Endothelial cell of umbilical vein (primary cell): ENCODE data around the gene ZBTB20. TPM values are rescaled to one million over a fixed set of nuclear protein-coding genes. Genes with fewer than 3 reads are reported as not detected.

Experiments used
- BruUV-seq: library from RNA; stranded (reverse); fragments of 400-500 nt; replicated peaks from 2 replicates; lab custom pipeline; 2021; lab: Mats Ljungman, UMichigan
- CTCF ChIA-PET: fragments of 300-600, 350-600 bp; sonication (Branson Sonifier 250); formaldehyde crosslinking; loops from one replicate; lab custom pipeline; 2021; ENCODE audit warnings: antibody characterized with exemption, inconsistent platforms; lab: Charles Lee
- POLR2A ChIA-PET: fragments of 300-600, 350-600 bp; sonication (Branson Sonifier 250); formaldehyde crosslinking; loops from one replicate; lab custom pipeline; 2021; ENCODE audit warnings: antibody characterized with exemption, inconsistent platforms; lab: Charles Lee
- DNase-seq: peaks from one replicate; pipeline ENCODE4 v3.0.0-alpha.2; 2011; ENCODE audit warnings: low read depth, low spot score
- FAIRE-seq: peaks from 2 replicates; lab custom pipeline; 2011; peaks lifted over from hg19 to GRCh38; lab: Jason Lieb, UNC
- H2AFZ ChIP-seq: 2 replicates; pipeline ENCODE4 v1.6.0; 2012; ENCODE audit warnings: low read depth, low read length, control low read depth, inconsistent platforms
- H3K27ac ChIP-seq: 2 replicates; pipeline ENCODE4 v1.5.1; 2011; ENCODE audit warnings: low read depth, mild to moderate bottlenecking, control low read depth, low read length, moderate library complexity; ENCODE audit not compliant: insufficient read depth
- H3K27me3 ChIP-seq, 2 experiments: 2 replicates each; pipeline versions ENCODE4 v1.6.0 to v1.6.1; 2011; ENCODE audit warnings: low read length in 2 of 2, mixed read lengths in 1 of 2; ENCODE audit not compliant: control insufficient read depth in 2 of 2, insufficient read depth in 2 of 2
- H3K36me3 ChIP-seq, 2 experiments: 2 replicates in 1 of 2; 3 replicates in 1 of 2; pipeline ENCODE4 v1.5.1; 2011; ENCODE audit warnings: low read length in 2 of 2, mild to moderate bottlenecking in 1 of 2, moderate library complexity in 1 of 2; ENCODE audit not compliant: control insufficient read depth in 2 of 2, insufficient read depth in 2 of 2; ENCODE audit errors: extremely low read depth in 1 of 2
- H3K4me1 ChIP-seq: 3 replicates; pipeline ENCODE4 v1.5.1; 2011; ENCODE audit warnings: mild to moderate bottlenecking, low read length; ENCODE audit not compliant: control insufficient read depth, insufficient read depth; ENCODE audit errors: extremely low read depth
- H3K4me2 ChIP-seq: 2 replicates; pipeline ENCODE4 v1.6.1; 2011; ENCODE audit warnings: low read length, control low read depth, mixed read lengths; ENCODE audit not compliant: insufficient read depth
- H3K4me3 ChIP-seq, 3 experiments: fragments of 200-600 bp in 1 of 3; sonication (generic), shearing (Covaris generic) in 1 of 3; replicated peaks in 1 of 3; 2 replicates each; pipeline ENCODE4 v1.5.1; 2011 to 2016; ENCODE audit warnings: control low read depth in 3 of 3, low read length in 3 of 3, mild to moderate bottlenecking in 2 of 3, inconsistent platforms in 1 of 3, low read depth in 1 of 3, moderate library complexity in 1 of 3; ENCODE audit not compliant: insufficient read depth in 1 of 3
- H3K79me2 ChIP-seq: 2 replicates; pipeline ENCODE4 v1.6.0; 2012; ENCODE audit warnings: low read length, inconsistent platforms; ENCODE audit not compliant: control insufficient read depth, insufficient read depth
- H3K9ac ChIP-seq: replicated peaks from 2 replicates; pipeline ENCODE3; 2011; ENCODE audit warnings: low read length, control low read depth; ENCODE audit not compliant: insufficient read depth; ENCODE audit errors: extremely low read depth
- H3K9me1 ChIP-seq: replicated peaks from 3 replicates; pipeline ENCODE4 v1.6.0; 2011; ENCODE audit warnings: mild to moderate bottlenecking, low read length; ENCODE audit not compliant: control insufficient read depth, insufficient read depth; ENCODE audit errors: extremely low read depth
- H3K9me3 ChIP-seq: replicated peaks from 2 replicates; pipeline ENCODE4 v1.5.1; 2012; ENCODE audit warnings: low read length, inconsistent platforms; ENCODE audit not compliant: control insufficient read depth, insufficient read depth
- H4K20me1 ChIP-seq: replicated peaks from 2 replicates; pipeline ENCODE3; 2011; ENCODE audit warnings: mild to moderate bottlenecking, low read length; ENCODE audit not compliant: control insufficient read depth, insufficient read depth; ENCODE audit errors: extremely low read depth
- EZH2 ChIP-seq: IDR thresholded peaks from 2 replicates; pipeline ENCODE4 v1.6.1; 2012; ENCODE audit warnings: borderline replicate concordance, low read depth, mild to moderate bottlenecking, moderate library complexity, low read length, inconsistent platforms; ENCODE audit not compliant: severe bottlenecking
- FOS ChIP-seq: IDR thresholded peaks from 2 replicates; pipeline ENCODE4 v1.6.1; 2011; ENCODE audit warnings: mild to moderate bottlenecking, low read length, moderate library complexity, borderline replicate concordance; ENCODE audit not compliant: insufficient read depth
- GATA2 ChIP-seq: IDR thresholded peaks from 2 replicates; pipeline ENCODE4 v1.7.0; 2011; ENCODE audit warnings: low read depth, mild to moderate bottlenecking, moderate library complexity, mixed read lengths, low read length; ENCODE audit not compliant: insufficient read length, insufficient read depth
- JUN ChIP-seq: IDR thresholded peaks from 2 replicates; pipeline ENCODE4 v1.6.1; 2011; ENCODE audit warnings: borderline replicate concordance, low read depth; ENCODE audit not compliant: insufficient read length, insufficient read depth
- MYC ChIP-seq: IDR thresholded peaks from one replicate; pipeline ENCODE4 v1.6.1; 2011; ENCODE audit warnings: mild to moderate bottlenecking, low read depth, low read length
- POLR2A ChIP-seq: IDR thresholded peaks from 2 replicates; pipeline ENCODE4 v1.6.1; 2012; ENCODE audit warnings: low read depth, mild to moderate bottlenecking, control low read depth, low read length
- POLR2AphosphoS5 ChIP-seq: IDR thresholded peaks from 2 replicates; pipeline ENCODE4 v1.6.1; 2012; ENCODE audit warnings: low read depth, mild to moderate bottlenecking, control low read depth, low read length, moderate library complexity; ENCODE audit not compliant: insufficient read depth
- dilution Hi-C: fragments of 300-500 bp; cut with MboI; formaldehyde crosslinking; loops from one replicate; pipeline ENCODE4 v1.15.0; 2019; ENCODE audit warnings: low sequenced_read_pairs; ENCODE audit not compliant: extremely low pct_ligation_motif_present
- intact Hi-C: fragments of 100-400 bp; cut with micrococcal nuclease; formaldehyde crosslinking; loops from one replicate; pipeline ENCODE4 v1.10.0; 2022
- polyA plus RNA-seq, 4 experiments: library from polyadenylated mRNA; depleted of rRNA in 3 of 4; stranded (reverse) in 3 of 4; unstranded in 1 of 4; fragments of >200 nt; gene quantifications; 2 replicates each; pipeline versions ENCODE4 v1.2.1 to v1.2.3, GENCODE V29; 2011 to 2012; ENCODE audit warnings: missing spikeins in 1 of 4
- total RNA-seq: library from RNA; stranded (reverse); gene quantifications from 2 replicates; pipeline ENCODE4 v1.2.3, GENCODE V29; 2021
- TF ChIP-seq, protein P1 (sequence below), 2 donors: IDR thresholded peaks; 1 replicate in 1 of 2; 2 replicates in 1 of 2; pipeline ENCODE4 v1.5.1; 2011; ENCODE audit warnings: low read length in 2 of 2, mild to moderate bottlenecking in 2 of 2, moderate library complexity in 2 of 2, control low read depth in 1 of 2, inconsistent platforms in 1 of 2, low read depth in 1 of 2; ENCODE audit not compliant: insufficient read depth in 1 of 2; ENCODE audit errors: extremely low read depth in 1 of 2
- TF ChIP-seq, protein P2 (sequence below): IDR thresholded peaks from 2 replicates; pipeline ENCODE4 v1.6.1; 2011; ENCODE audit not compliant: insufficient read depth, insufficient read length

The ZBTB20 gene
- total and polyA plus RNA-seq, 2 donors (not counting 3 experiments of a cell fraction or from before 2014, with no cell fraction given) = 2.1 to 20.5 TPM

DNA sequence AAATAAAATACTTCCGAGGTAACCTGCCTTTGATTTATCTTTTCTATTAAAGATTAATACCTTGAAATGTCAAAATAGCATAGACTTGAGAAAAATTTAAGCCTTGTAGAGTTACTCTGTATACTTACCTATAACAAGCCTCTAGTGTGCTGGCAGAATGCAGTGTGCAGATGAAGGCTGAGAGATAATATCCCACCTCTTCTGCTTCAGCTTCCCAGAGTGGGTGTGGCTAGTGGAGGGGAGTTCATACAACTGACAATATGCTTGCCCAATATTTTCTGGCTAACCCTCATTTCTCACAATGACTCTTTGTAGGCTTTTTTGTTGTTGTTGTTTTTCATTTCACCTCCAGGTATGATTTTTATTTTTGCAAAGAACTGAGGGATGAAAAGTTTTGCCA is 15.7 kb upstream of the ZBTB20 start:
- no peak overlapping the region for H3K4me3 ChIP-seq
- H3K9me1 ChIP-seq = no peaks in the 10 kb centered on the region
- DNase-seq (no peak), FAIRE-seq (no peak)
- TF ChIP-seq JUN = no peak
- TF ChIP-seq EZH2 = no peak
- TF ChIP-seq, protein P1, sequence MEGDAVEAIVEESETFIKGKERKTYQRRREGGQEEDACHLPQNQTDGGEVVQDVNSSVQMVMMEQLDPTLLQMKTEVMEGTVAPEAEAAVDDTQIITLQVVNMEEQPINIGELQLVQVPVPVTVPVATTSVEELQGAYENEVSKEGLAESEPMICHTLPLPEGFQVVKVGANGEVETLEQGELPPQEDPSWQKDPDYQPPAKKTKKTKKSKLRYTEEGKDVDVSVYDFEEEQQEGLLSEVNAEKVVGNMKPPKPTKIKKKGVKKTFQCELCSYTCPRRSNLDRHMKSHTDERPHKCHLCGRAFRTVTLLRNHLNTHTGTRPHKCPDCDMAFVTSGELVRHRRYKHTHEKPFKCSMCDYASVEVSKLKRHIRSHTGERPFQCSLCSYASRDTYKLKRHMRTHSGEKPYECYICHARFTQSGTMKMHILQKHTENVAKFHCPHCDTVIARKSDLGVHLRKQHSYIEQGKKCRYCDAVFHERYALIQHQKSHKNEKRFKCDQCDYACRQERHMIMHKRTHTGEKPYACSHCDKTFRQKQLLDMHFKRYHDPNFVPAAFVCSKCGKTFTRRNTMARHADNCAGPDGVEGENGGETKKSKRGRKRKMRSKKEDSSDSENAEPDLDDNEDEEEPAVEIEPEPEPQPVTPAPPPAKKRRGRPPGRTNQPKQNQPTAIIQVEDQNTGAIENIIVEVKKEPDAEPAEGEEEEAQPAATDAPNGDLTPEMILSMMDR (IDR thresholded peaks at IDR 0.05; ENCODE audit: extremely low read depth in 1 of 2, insufficient read depth in 1 of 2, low read depth in 1 of 2, low read length in 2 of 2) = no peak
- TF ChIP-seq MYC = no peak
- no peak for TF ChIP-seq POLR2AphosphoS5
- no peak for TF ChIP-seq GATA2
- TF ChIP-seq, protein P2, sequence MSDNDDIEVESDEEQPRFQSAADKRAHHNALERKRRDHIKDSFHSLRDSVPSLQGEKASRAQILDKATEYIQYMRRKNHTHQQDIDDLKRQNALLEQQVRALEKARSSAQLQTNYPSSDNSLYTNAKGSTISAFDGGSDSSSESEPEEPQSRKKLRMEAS = no peak
- no peak for TF ChIP-seq FOS
- TF ChIP-seq POLR2A = no peak
- no peaks in the 10 kb centered on the region for H4K20me1 ChIP-seq
- dilution Hi-C loops = no loop called here
- H3K4me1 ChIP-seq = no peaks in the 10 kb centered on the region
- H3K9ac ChIP-seq = no peak overlapping the region
- H3K79me2 ChIP-seq = no peaks in the 10 kb centered on the region
- H3K36me3 ChIP-seq = no peaks in the 10 kb centered on the region
- CTCF ChIA-PET = no interaction called here
- H3K27ac ChIP-seq = no peak overlapping the region
- no peak overlapping the region for H2AFZ ChIP-seq
- no peaks in the 10 kb centered on the region for H3K9me3 ChIP-seq
- BruUV-seq = no TSS peak
- H3K4me2 ChIP-seq = no peak overlapping the region
- intact Hi-C loops = no loop called here
- POLR2A ChIA-PET = no interaction called here
- no peaks in the 10 kb centered on the region for H3K27me3 ChIP-seq
